ENCODE measurements around the gene CLTA. TPM values are rescaled to one million over a fixed set of nuclear protein-coding genes. Genes with fewer than 3 reads are reported as not detected.
A peak's percentile ranks its signal among the peaks of the same experiment; 100 is the strongest.
"Not testable (repeated sequence)": the region's sequence is repeated elsewhere in the genome, so short reads cannot be mapped to it uniquely, and the experiment has no call there.

Gene CLTA
- total RNA-seq, 1 donor from 2014 or later: 63.0 TPM

DNA sequence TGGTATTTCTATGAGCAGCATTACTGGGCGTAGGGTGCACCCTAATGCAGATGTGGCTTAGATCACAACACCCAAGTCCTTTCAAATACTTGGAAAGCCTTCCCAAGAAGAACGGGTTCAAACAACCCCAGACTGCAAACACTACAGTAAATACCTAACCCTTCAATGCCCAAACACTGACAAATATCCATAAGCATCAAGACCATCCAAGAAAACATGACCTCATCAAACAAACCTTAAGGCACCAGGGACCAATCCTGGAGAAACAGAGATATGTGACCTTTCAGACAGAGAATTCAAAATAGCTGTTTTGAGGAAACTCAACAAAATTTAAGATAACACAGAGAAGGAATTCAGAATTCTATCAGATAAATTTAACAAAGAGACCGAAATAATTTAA, 15.5 kb upstream of the CLTA start:
- ATAC-seq (ENCODE audit: poor library complexity); DNase-seq; intact Hi-C loops (cut with DNase I): not testable (repeated sequence)

DNA sequence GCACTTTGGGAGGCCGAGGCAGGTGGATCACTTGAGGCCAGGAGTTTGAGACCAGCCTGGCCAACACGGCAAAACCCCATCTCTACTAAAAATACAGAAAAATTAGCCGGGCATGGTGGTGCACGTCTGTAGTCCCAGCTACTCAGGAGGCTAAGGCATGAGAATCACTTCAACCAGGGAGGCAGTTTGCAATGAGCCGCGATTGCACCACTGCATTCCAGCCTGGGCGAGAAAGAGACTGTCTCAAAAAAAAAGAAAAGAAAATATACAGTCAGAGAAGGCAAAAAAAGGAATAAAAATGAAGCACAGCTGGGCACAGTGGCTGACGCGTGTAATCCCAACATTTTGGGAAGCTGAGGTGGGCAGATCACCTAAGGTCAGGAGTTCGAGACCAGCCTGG, 14.2 kb upstream of the CLTA start:
- ATAC-seq (ENCODE audit: poor library complexity); DNase-seq; intact Hi-C loops (cut with DNase I): not testable (repeated sequence)

DNA sequence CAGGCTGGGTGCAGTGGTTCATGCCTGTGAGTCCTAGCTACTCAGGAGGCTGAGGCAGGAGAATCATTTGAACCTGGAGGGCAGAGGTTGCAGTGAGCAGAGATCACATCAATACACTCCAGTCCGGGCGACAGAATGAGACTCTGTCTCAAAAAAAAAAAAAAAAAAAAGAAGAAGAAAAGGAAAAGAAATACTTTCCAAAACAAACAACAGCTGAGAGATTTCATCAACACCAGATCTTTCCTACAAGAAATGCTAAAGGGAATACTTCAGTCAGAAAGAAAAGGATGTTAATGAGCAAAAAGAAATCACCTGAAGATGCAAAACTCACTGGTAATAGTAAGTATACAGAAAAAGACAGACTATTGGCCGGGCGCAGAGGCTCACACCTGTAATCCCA, 13.2 kb upstream of the CLTA start:
- DNase-seq (no peak), ATAC-seq (ENCODE audit: poor library complexity) (no peak)
- intact Hi-C loops (cut with DNase I): no loop called here

DNA sequence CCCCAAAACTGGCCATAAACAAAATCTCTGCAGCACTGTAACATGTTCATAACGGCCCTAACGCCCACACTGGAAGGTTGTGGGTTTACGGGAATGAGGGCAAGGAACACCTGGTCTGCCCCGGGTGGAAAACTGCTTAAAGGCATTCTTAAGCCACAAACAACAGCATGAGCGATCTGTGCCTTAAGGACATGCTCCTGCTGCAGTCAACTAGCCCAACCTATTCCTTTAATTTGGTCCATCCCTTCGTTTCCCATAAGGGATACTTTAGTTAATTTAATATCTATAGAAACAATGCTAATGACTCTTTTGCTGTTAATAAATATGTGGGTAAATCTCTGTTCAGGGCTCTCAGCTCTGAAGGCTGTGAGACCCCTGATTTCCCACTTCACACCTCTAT, 10.5 kb upstream of the CLTA start:
- DNase-seq; ATAC-seq (ENCODE audit: poor library complexity); intact Hi-C loops (cut with DNase I): not testable (repeated sequence)

DNA sequence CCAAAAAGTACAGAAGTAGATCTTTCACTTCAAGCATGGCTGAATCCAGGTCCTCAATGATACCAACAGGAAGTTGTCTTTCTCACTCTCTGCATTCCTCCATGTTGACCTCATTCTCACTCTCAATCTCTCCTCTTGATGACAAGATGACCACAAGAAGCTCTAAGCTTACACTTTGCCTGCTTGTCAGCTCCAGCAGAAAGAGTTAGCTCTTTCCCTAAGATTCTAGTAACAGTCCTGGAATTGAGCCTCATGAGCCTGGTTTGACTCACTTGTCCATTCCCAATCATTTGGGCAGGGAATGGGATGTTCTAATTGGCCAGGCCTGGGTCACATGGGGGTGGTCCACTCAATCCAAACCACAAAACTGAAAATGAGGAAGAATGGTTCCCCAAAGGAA, 3.3 kb upstream of the CLTA start:
- intact Hi-C loops (cut with DNase I): no loop called here
- DNase-seq: no peak
- ATAC-seq (ENCODE audit: poor library complexity): no peak

DNA sequence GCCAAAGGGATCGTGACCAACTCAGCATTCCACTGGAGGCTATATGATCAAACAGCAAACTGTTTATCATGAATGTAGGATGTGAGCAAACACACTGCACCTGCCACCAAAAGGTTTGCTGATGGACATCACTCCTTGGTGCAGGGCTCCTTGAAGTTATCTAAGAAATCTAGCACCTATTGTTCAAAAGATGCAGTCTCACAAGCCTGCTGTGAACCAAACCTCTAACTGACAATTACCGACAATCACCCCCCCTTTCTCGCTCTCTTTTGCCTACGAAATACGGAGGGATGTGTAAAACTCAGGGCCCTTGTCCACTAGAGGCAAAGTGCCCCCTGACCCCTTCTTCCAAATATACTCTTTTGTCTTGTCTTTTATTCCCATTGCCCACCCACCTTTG, 2.5 kb upstream of the CLTA start:
- ATAC-seq (ENCODE audit: poor library complexity) (no peak), DNase-seq (no peak)
- intact Hi-C loops (cut with DNase I): no loop called here

DNA sequence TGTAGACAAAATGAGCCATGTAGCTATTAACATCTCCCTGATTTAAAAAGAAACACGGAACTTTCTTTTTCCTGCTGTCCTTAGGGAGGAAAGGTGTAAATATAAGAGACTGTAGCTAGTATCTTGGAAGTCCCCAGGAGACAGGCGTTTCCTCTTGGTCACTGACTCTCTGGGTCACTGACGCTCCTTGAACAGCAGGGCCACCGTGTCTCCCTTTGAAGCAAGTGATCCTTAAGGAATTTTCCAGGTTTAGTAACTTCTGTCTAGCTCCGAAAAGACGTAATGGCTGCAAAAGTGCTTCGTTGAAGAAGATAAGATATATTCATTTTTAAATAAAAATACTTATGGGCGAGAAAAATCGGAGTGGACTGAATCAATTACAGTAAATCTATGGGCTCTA, 745 bp upstream of the CLTA start:
- no peak for ATAC-seq (ENCODE audit: poor library complexity)
- intact Hi-C loops (cut with DNase I): no loop called here

DNA sequence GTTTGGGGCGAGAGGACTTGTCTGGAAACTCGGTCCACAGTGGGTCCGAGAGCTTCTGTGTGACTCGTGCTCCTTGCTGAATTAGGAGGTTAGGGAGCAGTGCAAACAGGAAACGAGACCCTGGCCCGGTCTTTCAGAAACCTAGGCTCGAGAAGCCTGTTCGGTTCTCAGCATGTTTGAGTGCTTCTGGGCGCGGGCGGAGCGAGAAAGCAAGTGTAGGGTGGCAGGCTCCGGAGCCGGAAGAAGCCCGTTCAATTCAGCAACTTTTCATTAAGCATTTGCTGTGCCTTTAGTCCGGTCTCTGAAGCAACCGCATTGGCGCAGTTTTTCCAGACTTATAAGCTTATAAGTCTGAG, 547 bp downstream of the CLTA start:
- ATAC-seq (ENCODE audit: poor library complexity): peak; percentile 13
- DNase-seq: no peak
- intact Hi-C loops (cut with DNase I): no loop called here

More for the DNA sequence above, 745 bp upstream of the CLTA start:
- DNase-seq: no peak

DNA sequence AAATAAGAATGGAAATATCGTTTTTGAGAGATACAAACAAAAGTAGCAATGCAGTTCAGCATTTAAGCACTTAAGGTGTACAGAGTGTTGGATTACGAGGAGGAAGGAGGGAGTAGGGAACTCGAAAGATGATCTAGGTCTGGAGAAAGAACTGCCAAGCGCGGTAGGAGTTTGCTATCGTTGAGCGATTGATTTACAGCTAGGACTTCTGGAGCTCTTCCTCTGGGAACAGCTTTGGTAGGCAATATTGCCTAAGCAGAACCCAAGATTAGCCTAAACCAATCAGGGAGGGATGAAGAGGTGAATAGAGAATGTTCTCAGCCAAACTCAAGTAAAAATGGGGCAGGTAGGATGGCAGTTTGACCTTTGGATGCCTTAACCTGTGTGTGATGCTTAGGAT, 965 bp downstream of the CLTA start:
- DNase-seq: no peak
- ATAC-seq (ENCODE audit: poor library complexity): no peak
- intact Hi-C loops (cut with DNase I): no loop called here

DNA sequence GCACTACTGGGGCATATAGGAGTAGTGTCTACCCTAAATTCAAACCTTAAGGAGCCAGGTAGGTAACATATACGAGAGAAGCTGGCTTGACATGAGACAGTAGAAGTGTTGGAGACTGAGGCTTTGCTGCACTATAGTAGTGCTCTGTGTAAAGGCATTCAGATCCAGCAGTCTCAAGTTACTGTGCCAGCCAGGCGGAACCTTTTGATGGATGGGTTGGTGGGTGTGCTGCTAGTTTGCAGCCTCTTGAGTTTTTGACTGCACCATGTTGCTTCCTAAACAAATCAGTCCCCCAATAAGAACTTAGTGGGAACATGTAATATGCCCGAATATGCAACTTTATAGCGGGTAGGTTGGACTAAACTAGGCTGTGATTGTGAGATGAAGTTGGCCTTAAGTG, 1.5 kb downstream of the CLTA start:
- intact Hi-C loops (cut with DNase I): no loop called here
- ATAC-seq (ENCODE audit: poor library complexity): no peak

DNA sequence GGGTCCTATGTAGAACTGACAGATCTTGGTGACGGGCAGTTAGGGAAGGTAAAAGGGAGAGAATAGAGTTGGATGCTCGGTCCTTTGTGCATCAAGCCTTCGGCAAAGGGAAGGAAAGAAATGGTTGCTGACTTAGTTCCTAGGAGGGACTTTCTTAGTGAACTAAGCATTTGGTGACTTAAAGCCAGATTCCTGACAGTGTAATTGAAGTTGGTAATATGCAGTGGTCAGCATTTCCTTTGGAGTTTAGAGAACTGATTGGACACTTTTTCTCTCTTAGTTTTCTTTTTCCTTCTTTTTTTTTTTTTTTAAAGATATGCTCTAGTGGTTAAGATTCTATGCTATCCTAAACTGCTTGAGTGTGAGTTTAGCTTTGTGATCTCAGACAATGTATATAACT, 2.3 kb downstream of the CLTA start:
- no peak for DNase-seq
- no peak for ATAC-seq (ENCODE audit: poor library complexity)
- intact Hi-C loops (cut with DNase I): no loop called here

More for the DNA sequence above, 1.5 kb downstream of the CLTA start:
- no peak for DNase-seq

DNA sequence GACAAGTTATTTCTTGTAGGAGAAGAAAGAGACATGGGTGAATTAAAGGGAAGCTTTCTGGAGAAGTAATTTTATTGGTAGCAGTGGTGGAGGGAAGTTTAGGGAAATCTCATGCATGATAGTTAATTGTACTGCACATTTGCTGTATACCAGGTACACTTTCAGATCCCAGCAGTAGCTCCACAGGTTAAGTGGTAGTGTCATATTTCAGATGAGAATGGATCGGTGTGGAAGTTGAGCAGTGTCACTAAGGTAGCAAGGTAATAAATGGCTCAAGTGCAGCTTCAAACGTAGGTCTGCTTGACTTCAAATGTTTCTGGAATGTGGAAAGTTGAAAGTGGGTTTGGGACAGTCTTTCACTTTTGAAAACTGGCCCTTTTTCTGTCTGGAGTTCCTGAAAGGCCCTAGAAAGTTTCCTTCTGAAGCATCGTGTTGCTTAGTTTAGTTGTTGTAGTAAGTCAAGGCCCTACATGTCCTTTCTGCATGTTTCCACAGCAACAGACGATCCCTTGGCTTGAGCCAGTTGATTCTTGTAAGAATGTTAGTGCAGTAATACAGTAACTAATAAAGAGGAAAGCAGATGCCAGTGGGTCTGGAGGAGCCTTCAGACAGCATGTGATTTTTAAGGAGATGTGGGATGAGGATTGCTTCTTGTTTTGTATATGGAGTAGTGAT, 3.7 kb downstream of the CLTA start:
- intact Hi-C loops (cut with DNase I): no loop called here
- ATAC-seq (ENCODE audit: poor library complexity): no peak
- no peak for DNase-seq

DNA sequence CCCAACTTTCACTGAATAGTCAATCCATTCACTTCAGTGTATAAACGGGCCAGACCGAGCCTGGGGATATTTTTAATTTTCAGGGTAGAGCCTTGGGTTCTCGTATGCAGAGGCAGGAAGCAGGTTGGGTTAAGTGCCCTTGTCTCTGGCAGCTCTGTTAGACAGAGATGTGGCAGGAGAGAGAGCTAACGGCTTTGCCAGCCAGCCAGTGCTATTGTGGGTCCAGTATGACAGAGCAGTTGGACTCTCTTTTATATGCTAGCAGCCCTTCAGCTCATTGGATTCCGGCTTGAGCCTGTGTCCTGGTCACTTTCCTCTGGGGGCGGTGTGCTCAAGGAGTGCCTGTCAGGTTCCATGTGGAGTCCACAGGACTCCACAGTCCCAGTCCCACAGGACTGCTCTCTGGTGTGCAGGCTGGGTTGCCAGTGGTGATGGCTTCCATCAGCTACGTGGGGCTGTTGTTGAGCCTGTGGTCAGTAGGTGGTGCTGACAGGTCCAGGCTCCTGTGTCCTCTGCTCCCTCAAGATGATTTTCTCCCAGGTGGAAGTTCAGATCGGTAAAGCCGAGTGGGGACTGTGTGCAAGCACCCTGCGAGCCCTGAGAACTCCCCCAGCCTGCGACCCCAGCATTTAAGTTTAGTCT, 14.3 kb downstream of the CLTA start:
- intact Hi-C loops (cut with DNase I): no loop called here
- no peak for DNase-seq
- peak; percentile 77 for ATAC-seq (ENCODE audit: poor library complexity)

DNA sequence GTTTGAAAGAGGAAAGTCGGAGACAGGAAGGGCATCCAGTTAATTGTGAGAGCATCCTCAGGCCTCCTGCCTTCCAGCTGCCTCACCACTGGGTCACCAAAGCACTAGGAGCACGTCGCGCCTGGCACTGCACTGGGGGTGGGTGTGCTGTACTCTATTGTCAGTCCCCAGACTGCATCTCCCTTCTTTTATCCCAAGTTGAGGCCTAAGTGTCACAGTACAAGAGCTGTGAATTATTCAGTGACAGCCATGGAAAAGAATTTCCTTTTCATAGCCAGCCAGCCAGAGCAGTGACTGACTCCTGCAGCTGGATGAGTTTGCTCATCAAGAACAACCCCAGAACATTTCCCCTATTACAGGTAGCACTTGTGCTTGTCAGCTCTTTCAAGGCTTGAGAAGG, 16.3 kb downstream of the CLTA start:
- ATAC-seq (ENCODE audit: poor library complexity): no peak
- no peak for DNase-seq
- intact Hi-C loops (cut with DNase I): no loop called here

DNA sequence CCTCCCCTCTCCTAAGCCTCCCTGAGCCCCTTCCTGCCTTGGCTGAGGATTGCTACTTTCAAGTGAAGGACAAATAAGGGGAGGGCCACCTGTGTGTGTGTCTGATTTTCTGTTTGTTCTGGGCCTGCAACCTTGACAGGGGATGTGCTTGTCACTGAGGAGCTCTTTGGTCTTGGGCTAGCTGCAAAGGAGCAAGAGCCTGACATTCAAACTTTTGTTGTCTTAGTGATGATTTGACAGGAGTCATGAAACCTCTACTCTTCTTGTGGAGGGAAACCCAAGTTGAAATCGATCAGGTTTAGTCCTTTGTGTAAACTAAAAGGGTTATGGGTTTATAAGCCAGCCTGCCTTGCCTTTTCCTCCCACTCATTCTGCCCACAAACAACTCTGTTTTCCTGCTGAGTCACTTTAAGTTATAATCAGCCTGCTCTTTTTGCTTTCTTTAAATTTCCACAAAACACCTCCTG, 16.9 kb downstream of the CLTA start:
- ATAC-seq (ENCODE audit: poor library complexity): no peak
- intact Hi-C loops (cut with DNase I): no loop called here
- no peak for DNase-seq

DNA sequence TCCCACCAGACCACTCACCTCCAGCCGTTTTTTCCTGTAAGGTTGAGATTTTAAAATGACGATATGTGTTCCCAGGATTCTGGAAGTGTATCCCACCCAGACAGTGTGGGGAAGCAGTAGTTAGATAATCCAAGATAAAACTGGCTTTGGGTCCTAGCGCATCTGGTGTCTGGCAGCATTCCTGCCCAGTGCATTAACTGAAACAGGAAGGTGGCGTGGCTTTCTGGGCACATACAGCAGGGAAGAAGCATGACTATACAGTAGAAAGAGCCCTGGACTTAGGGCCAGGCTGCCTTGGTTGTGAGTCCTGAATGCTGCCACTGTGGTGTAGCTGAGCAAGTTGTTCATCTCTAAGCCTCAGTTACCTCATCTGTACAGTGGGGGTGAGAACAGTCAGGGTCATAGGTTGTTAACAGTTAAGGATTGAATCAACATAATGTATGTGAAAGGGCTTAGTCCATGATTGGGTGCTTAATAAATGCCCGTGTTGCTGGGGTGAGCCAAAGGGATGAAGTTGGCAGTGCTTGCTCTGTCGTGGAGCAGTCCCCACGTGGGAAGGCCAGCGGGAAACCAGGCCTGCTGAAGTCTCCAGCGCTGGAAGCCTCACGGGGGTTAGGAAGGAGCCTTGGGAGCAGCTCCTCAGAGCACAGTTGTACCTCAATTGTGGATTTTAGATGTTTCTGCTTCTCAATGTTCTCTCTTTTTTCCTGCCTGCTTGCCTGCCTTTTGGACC, 18.0 kb downstream of the CLTA start:
- intact Hi-C loops (cut with DNase I): no loop called here
- ATAC-seq (ENCODE audit: poor library complexity) (no peak), DNase-seq (no peak)

DNA sequence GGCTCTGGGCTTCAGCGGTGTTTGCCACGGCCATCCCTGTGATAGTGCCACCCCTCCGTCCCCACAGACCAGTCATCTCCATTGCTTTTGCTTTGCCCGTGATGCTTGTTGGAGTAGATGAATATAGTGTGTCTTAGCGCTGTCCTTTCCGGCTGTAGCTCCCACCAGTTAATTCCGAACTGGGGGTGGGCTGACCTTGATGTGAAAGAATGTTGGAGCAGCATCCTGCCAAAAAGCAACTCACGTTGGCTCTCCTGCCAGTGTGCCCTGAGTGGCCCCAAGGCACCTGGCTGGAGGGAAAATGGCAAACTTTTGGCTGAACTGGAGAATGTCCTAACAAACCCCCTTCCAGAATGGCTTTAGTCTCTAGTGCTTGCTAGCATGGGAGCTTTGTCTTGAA, 20.0 kb downstream of the CLTA start:
- ATAC-seq (ENCODE audit: poor library complexity): no peak
- intact Hi-C loops (cut with DNase I): no loop called here

DNA sequence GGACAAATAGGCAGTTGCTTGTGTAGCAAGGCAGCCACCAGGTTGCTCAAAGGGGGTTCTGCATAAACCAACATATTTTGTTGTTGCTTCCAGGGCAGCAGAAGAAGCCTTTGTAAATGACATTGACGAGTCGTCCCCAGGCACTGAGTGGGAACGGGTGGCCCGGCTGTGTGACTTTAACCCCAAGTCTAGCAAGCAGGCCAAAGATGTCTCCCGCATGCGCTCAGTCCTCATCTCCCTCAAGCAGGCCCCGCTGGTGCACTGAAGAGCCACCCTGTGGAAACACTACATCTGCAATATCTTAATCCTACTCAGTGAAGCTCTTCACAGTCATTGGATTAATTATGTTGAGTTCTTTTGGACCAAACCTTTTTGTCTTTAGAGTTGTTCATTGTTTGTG, 20.8 kb downstream of the CLTA start:
- ATAC-seq (ENCODE audit: poor library complexity) (no peak), DNase-seq (no peak)
- intact Hi-C loops (cut with DNase I): no loop called here

More for the DNA sequence above, 20.0 kb downstream of the CLTA start:
- no peak for DNase-seq

DNA sequence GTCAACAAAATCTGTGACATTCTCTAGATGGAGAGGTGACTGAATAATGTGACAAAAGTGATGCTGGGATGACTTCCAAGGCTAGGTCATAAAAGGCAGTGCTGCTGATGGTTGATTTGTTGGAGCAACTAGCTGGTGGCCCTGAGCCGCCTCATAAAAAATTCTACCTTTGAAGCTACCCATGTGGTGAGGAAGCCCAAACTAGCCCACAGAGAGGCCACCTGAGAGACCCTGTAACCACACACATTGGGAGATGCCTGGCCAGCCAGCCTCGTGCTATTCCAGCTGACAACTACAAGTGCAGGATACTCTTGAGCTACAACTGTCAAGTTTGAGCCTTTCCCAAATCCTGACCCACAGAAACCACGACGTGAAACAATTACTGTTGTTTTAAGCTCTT, 22.7 kb downstream of the CLTA start:
- no peak for ATAC-seq (ENCODE audit: poor library complexity)
- intact Hi-C loops (cut with DNase I): no loop called here

DNA sequence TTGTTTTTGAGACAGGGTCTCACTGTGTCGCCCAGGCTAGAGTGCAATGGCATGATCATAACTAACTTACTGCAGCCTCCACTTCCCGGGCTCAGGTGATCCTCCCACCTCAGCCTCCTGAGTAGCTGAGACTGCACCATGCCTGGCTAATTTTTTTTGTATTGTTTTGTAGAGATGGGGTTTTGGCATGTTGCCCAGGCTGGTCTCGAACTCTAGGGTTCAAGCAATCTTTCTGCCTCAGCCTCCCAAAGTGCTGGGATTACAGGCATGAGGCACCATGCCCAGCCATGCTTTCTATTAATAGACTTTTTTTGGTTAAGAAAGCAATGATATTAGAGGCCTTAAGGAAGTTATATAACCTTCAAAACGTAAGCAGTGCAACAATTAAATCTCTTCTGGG, 23.3 kb downstream of the CLTA start:
- no peak for ATAC-seq (ENCODE audit: poor library complexity)
- intact Hi-C loops (cut with DNase I): no loop called here
- DNase-seq: no peak

More for the DNA sequence above, 22.7 kb downstream of the CLTA start:
- DNase-seq: no peak

All from Right ventricle myocardium superior (tissue), 1 donor.